GM12873 (cell line): ENCODE results near the gene TRIM67.

ENCODE experiments used
- TF ChIP-seq, protein P1 (sequence below): IDR thresholded peaks from 2 replicates; pipeline ENCODE4 v1.5.1; 2012; ENCODE audit warnings: low read depth, mild to moderate bottlenecking, moderate library complexity, low read length, control low read depth; ENCODE audit not compliant: insufficient read depth; ENCODE audit errors: missing control alignments

The TRIM67 gene

DNA sequence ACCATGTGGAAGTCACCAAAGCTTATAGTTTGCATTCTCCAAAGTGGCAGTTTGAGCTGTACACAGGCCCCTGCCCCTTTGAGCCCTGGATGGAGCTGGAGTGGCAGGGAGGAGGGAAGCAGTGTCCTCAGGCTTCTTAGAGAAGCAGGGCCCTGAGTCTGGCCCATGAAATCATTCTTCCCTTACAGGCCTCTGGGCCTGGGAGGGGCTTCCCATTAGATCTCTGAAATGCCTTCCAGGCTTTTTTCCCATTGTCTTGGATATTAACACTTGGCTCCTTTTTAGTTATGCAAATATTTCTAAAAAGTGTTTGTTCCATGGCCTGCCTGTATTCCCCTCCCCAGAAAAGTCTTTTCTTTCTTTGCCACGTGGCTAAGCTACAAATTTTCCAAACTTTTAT lies 10.0 kb upstream of the TRIM67 start:
- TF ChIP-seq, protein P1, sequence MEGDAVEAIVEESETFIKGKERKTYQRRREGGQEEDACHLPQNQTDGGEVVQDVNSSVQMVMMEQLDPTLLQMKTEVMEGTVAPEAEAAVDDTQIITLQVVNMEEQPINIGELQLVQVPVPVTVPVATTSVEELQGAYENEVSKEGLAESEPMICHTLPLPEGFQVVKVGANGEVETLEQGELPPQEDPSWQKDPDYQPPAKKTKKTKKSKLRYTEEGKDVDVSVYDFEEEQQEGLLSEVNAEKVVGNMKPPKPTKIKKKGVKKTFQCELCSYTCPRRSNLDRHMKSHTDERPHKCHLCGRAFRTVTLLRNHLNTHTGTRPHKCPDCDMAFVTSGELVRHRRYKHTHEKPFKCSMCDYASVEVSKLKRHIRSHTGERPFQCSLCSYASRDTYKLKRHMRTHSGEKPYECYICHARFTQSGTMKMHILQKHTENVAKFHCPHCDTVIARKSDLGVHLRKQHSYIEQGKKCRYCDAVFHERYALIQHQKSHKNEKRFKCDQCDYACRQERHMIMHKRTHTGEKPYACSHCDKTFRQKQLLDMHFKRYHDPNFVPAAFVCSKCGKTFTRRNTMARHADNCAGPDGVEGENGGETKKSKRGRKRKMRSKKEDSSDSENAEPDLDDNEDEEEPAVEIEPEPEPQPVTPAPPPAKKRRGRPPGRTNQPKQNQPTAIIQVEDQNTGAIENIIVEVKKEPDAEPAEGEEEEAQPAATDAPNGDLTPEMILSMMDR: no peak

DNA sequence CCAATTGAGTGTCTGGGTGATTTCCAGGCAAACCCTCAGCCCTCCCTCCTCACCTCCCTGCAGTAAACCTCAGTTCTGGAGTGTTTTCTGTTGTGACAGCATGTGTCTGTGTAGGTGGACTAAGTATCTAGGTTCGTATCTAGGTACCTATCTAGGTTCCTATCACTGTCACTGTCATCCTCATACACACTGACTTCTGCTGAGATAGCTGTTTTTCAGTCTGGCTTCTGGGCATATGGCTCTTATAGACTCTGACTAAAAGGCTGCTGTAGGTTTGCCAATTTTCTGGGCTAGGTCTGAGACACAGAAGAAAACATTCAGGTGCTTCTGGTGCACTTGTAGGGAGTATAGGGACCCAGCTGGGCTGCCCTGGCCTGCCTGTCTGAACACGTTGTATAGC lies 8.1 kb upstream of the TRIM67 start:
- TF ChIP-seq, protein P1: no peak

DNA sequence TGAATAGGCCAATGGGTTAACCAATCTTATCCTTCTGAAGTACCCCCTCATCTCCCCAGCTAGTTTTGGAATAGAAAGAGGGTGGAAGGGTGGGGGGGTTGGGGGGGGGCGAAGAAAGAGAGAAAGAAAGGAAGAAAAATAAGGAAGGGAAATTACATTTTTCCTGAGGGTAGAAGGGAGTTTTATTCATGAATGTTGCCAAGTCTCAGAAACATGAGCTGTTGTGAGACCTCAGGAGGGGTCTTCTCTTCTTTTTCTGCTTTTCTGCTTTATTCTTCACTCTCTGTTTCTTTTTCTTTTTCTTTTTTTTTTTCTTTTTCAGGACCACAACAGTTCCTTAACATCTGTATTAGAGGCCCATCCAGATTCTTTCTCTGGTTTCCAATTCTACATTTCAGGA lies 6.0 kb upstream of the TRIM67 start:
- TF ChIP-seq, protein P1: no peak

DNA sequence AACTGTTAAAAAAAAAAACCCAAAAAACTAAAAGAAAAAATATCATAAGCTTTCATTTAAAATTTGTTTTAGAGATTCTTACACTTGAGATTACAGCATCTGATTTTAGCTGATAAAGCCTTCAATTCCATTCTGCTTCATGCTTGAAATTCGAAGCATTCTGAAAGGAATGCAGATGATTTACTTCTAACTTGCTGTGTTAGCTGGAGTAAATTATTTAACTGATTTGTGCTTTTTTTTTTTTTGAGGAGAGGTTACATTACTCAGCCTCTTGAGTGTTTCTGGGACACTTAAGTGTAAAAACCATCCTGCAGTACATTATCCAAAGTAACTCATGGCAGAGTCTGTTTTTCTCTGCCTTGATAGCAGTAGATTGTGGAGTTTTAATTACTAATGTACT lies 4.5 kb upstream of the TRIM67 start:
- TF ChIP-seq, protein P1: no peak

DNA sequence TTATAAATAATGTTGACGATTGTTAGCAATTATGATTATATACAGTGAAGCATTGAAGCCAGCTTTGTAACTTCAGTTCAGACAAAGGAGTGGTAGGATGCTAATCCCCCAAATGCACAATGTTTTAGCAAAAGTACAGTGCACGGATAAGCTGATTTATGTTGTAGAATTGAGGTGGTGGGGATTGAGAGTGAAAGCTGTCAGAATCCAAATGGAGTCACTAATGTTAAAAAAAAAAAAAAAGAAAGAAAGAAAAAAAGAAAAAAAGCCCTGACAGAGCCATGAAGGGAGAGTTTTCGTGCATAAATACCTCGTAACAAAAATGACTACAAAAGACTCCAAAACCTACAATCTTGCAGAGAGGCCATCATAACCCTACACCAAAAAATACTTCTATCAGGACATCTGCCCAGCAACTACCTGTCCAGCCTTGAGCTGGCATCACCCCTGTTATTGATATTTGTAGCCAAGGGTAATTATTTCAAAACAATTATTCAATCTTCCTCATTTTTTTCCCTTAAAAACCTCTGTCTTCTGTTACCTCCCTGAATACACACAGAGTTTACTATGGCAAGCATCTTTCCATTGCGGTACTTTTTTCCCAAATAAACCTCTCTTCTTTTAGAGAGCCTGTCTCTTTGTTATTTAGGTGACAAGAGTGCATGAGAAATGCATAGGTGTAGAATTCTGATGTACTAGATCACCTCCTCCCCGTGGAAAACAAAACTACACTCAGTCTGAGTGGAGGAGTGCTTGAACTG lies 2.5 kb upstream of the TRIM67 start:
- TF ChIP-seq, protein P1: no peak

DNA sequence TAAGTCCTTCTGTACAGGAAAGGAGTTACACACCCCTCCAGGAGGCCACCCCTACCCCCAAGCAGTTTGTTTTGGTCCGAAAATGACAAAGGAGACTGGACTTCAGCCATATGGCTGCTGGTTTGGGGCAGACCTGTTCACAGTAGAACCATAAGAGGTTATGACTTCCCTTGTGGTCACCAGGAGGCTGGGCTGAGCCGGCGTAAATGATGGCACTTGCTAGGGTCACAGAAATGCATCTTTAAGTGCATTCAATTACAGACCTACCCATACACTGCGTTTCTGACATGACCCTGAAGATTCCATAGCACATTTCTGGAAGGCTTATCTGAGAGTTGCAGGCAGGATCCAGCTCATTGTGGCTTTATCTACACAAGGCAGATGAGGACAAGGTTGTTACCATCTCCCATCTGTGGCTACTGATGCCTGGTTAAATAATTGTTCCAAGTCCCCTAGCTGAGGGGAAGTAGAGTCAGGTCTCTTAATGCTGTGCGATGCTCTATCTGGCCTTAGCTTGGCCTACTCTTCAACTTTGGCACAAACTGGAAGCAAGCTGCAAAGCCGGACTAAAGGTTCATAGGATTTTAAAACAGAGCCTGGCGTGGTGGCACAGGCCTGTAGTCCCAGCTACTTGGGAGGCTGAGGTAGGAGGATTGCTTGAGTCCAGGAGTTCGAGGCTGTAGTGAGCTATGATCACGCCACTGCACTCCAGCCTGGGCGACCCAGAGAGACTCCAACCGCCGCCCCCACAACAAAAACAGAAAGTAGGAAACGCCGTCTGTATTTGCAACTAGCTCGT lies 1.7 kb upstream of the TRIM67 start:
- TF ChIP-seq, protein P1: no peak

DNA sequence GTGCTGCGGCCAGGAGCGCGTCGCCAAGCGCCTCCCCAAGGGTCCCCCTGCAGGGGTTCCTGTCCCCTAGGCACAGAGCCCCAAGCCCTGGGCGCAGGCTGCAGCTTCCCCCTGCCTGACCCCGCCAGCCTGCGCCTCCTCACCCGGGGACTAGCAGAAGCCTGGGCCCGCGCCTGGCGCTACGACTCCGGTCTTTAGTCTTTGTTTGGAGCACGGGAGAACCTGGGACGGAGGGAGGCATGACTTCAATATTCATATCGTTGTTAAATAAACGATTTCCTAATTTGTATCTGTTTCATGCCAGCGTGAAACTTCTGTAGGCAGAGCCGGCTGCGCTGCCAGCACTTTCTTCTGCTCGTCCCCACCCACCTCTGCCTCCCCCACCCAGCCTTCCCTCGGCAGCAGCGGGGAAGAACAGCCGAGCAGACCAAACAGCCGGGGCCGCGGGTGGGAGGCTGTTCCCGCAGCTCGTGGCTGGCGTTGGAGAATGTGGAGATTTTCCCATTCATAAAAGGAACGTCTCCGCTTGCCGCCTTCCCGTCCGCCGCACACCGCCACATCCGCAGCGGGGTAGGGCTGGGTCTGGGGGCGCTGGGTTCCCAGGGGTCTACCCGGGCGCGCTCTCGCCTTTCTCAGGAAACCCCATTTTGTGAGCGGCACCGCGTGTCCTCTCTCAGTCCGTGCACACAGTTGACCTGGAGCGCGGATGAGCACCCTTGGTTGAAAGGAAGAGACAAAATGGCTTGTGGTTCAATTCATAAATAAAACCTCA lies 777 bp upstream of the TRIM67 start:
- TF ChIP-seq, protein P1: no peak
